Type B pancreatic cell (in vitro differentiated cells): ENCODE measurements around the gene MICAL2. TPM values are rescaled to one million over a fixed set of nuclear protein-coding genes. Genes with fewer than 3 reads are reported as not detected.
A peak's percentile ranks its signal among the peaks of the same experiment; 100 is the strongest.

Experiments used
- DNase-seq: peaks from one replicate; pipeline ENCODE4 v3.0.0; 2021; ENCODE audit warnings: mixed read lengths; ENCODE audit not compliant: unreplicated experiment; ENCODE audit errors: extremely low spot score
- H3K27ac Mint-ChIP-seq: 2 replicates; pipeline ENCODE4 v1.8.0; 2021; ENCODE audit warnings: mild to moderate bottlenecking, mixed read lengths
- H3K27me3 Mint-ChIP-seq: 2 replicates; pipeline ENCODE4 v1.8.0; 2021; ENCODE audit warnings: mixed read lengths
- H3K36me3 Mint-ChIP-seq: 2 replicates; pipeline ENCODE4 v1.8.0; 2021; ENCODE audit warnings: mixed read lengths
- H3K4me1 Mint-ChIP-seq: one replicate; pipeline ENCODE4 v1.8.0; 2021; ENCODE audit warnings: mixed read lengths; ENCODE audit not compliant: unreplicated experiment
- H3K4me3 Mint-ChIP-seq: 2 replicates; pipeline ENCODE4 v1.8.0; 2021; ENCODE audit warnings: mild to moderate bottlenecking, mixed read lengths
- H3K9me3 Mint-ChIP-seq: 2 replicates; pipeline ENCODE4 v1.8.0; 2021; ENCODE audit warnings: mixed read lengths
- CTCF ChIP-seq: fragments of 200-600 bp; sonication (generic); conservative IDR thresholded peaks from 2 replicates; pipeline ENCODE4 v1.5.0; 2021; ENCODE audit warnings: antibody characterized with exemption, mild to moderate bottlenecking
- total RNA-seq: library from RNA; stranded (reverse); gene quantifications from 2 replicates; pipeline ENCODE4 v1.2.1, GENCODE V29; 2021; ENCODE audit warnings: low replicate concordance

The MICAL2 gene
- total RNA-seq, 1 donor from 2014 or later = 38.0 TPM

- Mint-ChIP-seq H3K4me1 (peaks cover 4% of the 10 kb centered on the region), H3K4me3 (no peak overlapping the region), H3K9me3 (no peaks in the 10 kb centered on the region), H3K36me3 (no peaks in the 10 kb centered on the region), H3K27ac (no peak overlapping the region), H3K27me3 (peaks cover 11% of the 10 kb centered on the region)
- no peak for DNase-seq
- no peak for TF ChIP-seq CTCF
Observed at GRCh38 chr11:12282676-12283075, 172.3 kb downstream of the MICAL2 start.

- Mint-ChIP-seq H3K4me3 (no peak overlapping the region), H3K4me1 (peaks cover 10% of the 10 kb centered on the region), H3K9me3 (no peaks in the 10 kb centered on the region), H3K36me3 (no peaks in the 10 kb centered on the region), H3K27ac (no peak overlapping the region), H3K27me3 (peaks cover 8% of the 10 kb centered on the region)
- DNase-seq = peak; percentile 52
- TF ChIP-seq CTCF = no peak
Observed at GRCh38 chr11:12284316-12285050, 174.1 kb downstream of the MICAL2 start.

- no peaks in the 10 kb centered on the region for H3K36me3 Mint-ChIP-seq
- DNase-seq = no peak
- no peak overlapping the region for H3K27ac Mint-ChIP-seq
- no peaks in the 10 kb centered on the region for H3K9me3 Mint-ChIP-seq
- no peak for TF ChIP-seq CTCF
- H3K4me3 Mint-ChIP-seq = no peak overlapping the region
- H3K4me1 Mint-ChIP-seq = peaks cover 10% of the 10 kb centered on the region
- peaks cover 8% of the 10 kb centered on the region for H3K27me3 Mint-ChIP-seq
Observed at GRCh38 chr11:12285106-12285505, 174.7 kb downstream of the MICAL2 start.

GRCh38 chr11:12285811-12286222 lies 175.4 kb downstream of the MICAL2 start:
- H3K9me3 Mint-ChIP-seq = no peaks in the 10 kb centered on the region
- peaks cover 8% of the 10 kb centered on the region for H3K27me3 Mint-ChIP-seq
- peak; percentile 58 for DNase-seq
- no peak overlapping the region for H3K27ac Mint-ChIP-seq
- H3K4me3 Mint-ChIP-seq = no peak overlapping the region
- TF ChIP-seq CTCF = no peak
- no peaks in the 10 kb centered on the region for H3K36me3 Mint-ChIP-seq
- peaks cover 10% of the 10 kb centered on the region for H3K4me1 Mint-ChIP-seq

- H3K36me3 Mint-ChIP-seq = no peaks in the 10 kb centered on the region
- H3K27ac Mint-ChIP-seq = no peak overlapping the region
- H3K4me1 Mint-ChIP-seq = peaks cover 10% of the 10 kb centered on the region
- no peaks in the 10 kb centered on the region for H3K9me3 Mint-ChIP-seq
- H3K4me3 Mint-ChIP-seq = no peak overlapping the region
- no peak for TF ChIP-seq CTCF
- DNase-seq = peak; percentile 32
- H3K27me3 Mint-ChIP-seq = peaks cover 8% of the 10 kb centered on the region
Observed at GRCh38 chr11:12286606-12287005, 176.2 kb downstream of the MICAL2 start.
